RWPE1 (cell line): Measurements from ENCODE around the gene UBXN6.

Experiments used
- CTCF ChIA-PET: fragments of 350-600 bp; sonication (Branson Sonifier 250); formaldehyde crosslinking; extraction: SDS; loops from one replicate; lab custom pipeline; 2021; lab: Yijun Ruan, JAX
- POLR2A ChIA-PET: fragments of 400-600 bp; formaldehyde crosslinking; extraction: SDS; loops from one replicate; lab custom pipeline; 2020; ENCODE audit warnings: antibody characterized with exemption; ENCODE audit not compliant: low non-redundant PET; lab: Yijun Ruan, JAX
- DNase-seq: peaks from one replicate; pipeline ENCODE4 v3.0.0; 2012; ENCODE audit warnings: low spot score
- H3K27ac ChIP-seq: fragments of 450-650 bp; 2 replicates; pipeline ENCODE4 v1.5.1; 2017
- CTCF ChIP-seq: fragments of 450-650 bp; conservative IDR thresholded peaks from 2 replicates; pipeline ENCODE4 v1.5.1; 2017; ENCODE audit warnings: low read depth, mild to moderate bottlenecking

UBXN6 gene

GRCh38 chr19:4447327-4448146 is 10.1 kb downstream of the UBXN6 start:
- ChIA-PET CTCF (no interaction called here), POLR2A (no interaction called here)
- H3K27ac ChIP-seq = peak overlapping the region; percentile 58
- no peak for TF ChIP-seq CTCF
- no peak for DNase-seq

- TF ChIP-seq CTCF = no peak
- peak overlapping the region; percentile 58 for H3K27ac ChIP-seq
- CTCF ChIA-PET = no interaction called here
- POLR2A ChIA-PET = no interaction called here
- no peak for DNase-seq
These were observed 10.8 kb downstream of the UBXN6 start for GRCh38 chr19:4446704-4447200.

GRCh38 chr19:4445963-4446703 is 11.5 kb downstream of the UBXN6 start:
- POLR2A ChIA-PET = interaction anchor here (0.5 kb wide), 1 partner anchor 13 kb away, joined by 6 read pairs; no protein-coding TSS in a partner anchor
- CTCF ChIA-PET = interaction anchor here (1.0 kb wide), 1 partner anchor 179 kb away, joined by 4 read pairs; no protein-coding TSS in a partner anchor
- peak overlapping the region; percentile 58 for H3K27ac ChIP-seq
- DNase-seq = no peak
- no peak for TF ChIP-seq CTCF

- no peak for TF ChIP-seq CTCF
- no peak for DNase-seq
- H3K27ac ChIP-seq = peak overlapping the region; percentile 58
- ChIA-PET POLR2A (interaction anchor here (0.5 kb wide), 1 partner anchor 14 kb away, joined by 6 read pairs; no protein-coding TSS in a partner anchor), CTCF (interaction anchor here (0.9 to 1.0 kb wide), 2 partner anchors 45 to 178 kb away, joined by 3 to 4 read pairs; partner anchors contain the start of gene SH3GL1)
These were observed 12.5 kb downstream of the UBXN6 start for GRCh38 chr19:4444765-4445741.

GRCh38 chr19:4443966-4444764 is 13.4 kb downstream of the UBXN6 start:
- ChIA-PET POLR2A (no interaction called here), CTCF (interaction anchor here (0.6 kb wide), 2 partner anchors 16 to 59 kb away, joined by 3 read pairs; no protein-coding TSS in a partner anchor)
- no peak for DNase-seq
- no peak for TF ChIP-seq CTCF
- peak overlapping the region; percentile 58 for H3K27ac ChIP-seq
